ENCODE data around the gene TCF21.
A peak's percentile ranks its signal among the peaks of the same experiment; 100 is the strongest.
"Not testable (repeated sequence)": the region's sequence is repeated elsewhere in the genome, so short reads cannot be mapped to it uniquely, and the experiment has no call there.

The TCF21 gene

DNA sequence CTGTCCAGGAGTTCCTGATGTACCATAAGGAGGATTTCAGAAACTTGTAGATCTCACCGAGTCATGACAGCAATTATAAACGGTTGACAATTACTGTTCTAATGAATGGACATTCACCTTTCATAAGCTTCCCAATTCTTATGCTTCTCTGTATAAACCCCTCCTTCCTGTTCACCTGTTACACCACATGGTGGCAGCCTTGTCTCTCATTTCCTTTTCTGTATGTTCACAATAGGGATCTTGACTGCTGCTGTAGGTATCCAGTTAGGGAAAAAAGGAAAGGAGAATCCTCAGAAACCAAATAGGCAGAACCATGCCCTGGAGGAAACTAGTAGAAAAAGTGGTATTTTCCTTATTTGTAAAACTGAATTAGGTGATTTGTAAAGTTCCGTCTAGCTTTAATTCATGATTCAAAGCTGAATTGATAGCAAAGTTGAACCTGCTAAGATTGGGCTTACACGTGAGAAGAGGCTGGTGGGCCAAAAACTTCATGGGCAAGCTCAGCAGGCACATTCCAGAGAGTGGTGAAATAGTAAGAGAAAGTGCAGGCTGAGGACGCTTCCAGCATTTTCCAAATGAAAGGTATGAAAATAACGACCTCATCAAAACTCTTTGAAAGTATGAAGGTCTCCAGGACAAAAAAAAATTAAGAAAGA lies 35.2 kb downstream of the TCF21 start:
- peak; percentile 74 to 86 for DNase-seq
- TF ChIP-seq POLR2A (IDR thresholded peaks at IDR 0.05; ENCODE audit: low read length) = no peak
- TF ChIP-seq GATA1 (IDR thresholded peaks at IDR 0.05; ENCODE audit: low read depth, low read length) = no peak

- peak in 1 of 2 experiments; percentile 4 for DNase-seq
Measured at GRCh38 chr6:133931221-133931620, 42.3 kb downstream of the TCF21 start.

GRCh38 chr6:133936352-133936751 lies 47.4 kb downstream of the TCF21 start:
- not testable (repeated sequence) for DNase-seq

GRCh38 chr6:133937909-133938308 lies 49.0 kb downstream of the TCF21 start:
- DNase-seq = no peak
- TF ChIP-seq POLR2A (IDR thresholded peaks at IDR 0.05; ENCODE audit: low read length) (no peak), GATA1 (IDR thresholded peaks at IDR 0.05; ENCODE audit: low read depth, low read length) (no peak)

- DNase-seq = no peak
- no peak for TF ChIP-seq GATA1 (IDR thresholded peaks at IDR 0.05; ENCODE audit: low read depth, low read length)
- TF ChIP-seq POLR2A (IDR thresholded peaks at IDR 0.05; ENCODE audit: low read length) = no peak
Measured at GRCh38 chr6:133938533-133938932, 49.6 kb downstream of the TCF21 start.

DNA sequence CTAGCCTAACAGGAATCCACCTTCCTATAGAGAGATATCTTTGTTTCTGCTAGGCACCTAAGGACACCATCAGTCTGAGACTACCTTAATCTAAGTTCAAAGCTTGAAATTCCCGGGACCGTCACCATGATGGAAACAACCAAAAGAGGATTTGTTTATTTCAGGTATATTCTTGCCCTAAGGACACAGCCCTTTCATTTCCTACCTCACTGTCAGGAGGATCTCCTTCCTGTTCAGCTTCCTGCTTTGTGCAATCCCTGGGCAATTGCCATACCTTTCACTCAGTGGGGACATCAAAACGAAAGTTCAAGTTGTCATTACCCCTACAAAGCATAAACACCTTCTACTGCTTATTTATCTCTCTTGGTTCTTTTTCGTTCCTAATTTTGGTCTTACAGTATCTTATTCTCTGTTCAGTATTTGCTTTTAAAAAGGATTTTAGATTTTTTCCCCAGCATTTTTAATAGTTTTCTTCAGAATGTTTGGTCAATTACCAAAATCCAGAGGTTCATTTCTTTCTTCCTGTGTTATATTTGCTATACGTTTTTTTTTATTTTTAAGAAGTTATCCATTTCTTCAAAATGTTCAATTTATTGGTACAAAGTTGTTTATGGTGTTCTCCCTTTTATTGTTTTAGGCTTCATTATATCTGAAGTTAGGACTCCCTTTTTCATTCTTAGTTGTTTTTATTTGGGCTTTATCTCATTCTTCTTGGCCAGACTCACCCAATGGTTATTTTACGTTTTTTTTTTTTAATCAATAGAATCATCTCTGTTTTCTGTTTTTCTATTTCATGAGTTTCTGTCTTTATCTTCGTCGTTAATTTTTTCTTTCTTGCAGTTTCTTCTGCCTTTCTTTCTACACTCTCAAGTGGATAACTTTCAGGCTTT lies 51.1 kb downstream of the TCF21 start:
- peak in 1 of 2 experiments; percentile 9 for DNase-seq
- TF ChIP-seq GATA1 (IDR thresholded peaks at IDR 0.05; ENCODE audit: low read depth, low read length) (no peak), POLR2A (IDR thresholded peaks at IDR 0.05; ENCODE audit: low read length) (no peak)
